A549 (cell line): ENCODE measurements around the gene RNF26.

Experiments used
- CTCF ChIP-seq: fragments of >200 bp; sonication (Bioruptor Twin); formaldehyde crosslinking; IDR thresholded peaks from 3 replicates; pipeline ENCODE4 v1.5.1; 2016
- EHMT2 ChIP-seq: fragments of 200-600 bp; sonication (generic); IDR thresholded peaks from 2 replicates; pipeline ENCODE4 v1.6.1; 2016; ENCODE audit warnings: antibody characterized with exemption, low read depth, mild to moderate bottlenecking, moderate library complexity
- HEYL ChIP-seq: fragments of 250-450 bp; sonication (Bioruptor Pico); IDR thresholded peaks from 2 replicates; pipeline ENCODE4 v1.8.0; 2021; ENCODE audit warnings: mild to moderate bottlenecking, moderate library complexity
- JUNB ChIP-seq: fragments of >200 bp; sonication (Bioruptor Twin); formaldehyde crosslinking; IDR thresholded peaks from 2 replicates; pipeline ENCODE4 v1.6.1; 2016
- PHF8 ChIP-seq: fragments of 200-600 bp; sonication (generic); IDR thresholded peaks from 2 replicates; pipeline ENCODE4 v1.6.1; 2016; ENCODE audit warnings: low read depth, mild to moderate bottlenecking, antibody characterized with exemption, moderate library complexity, borderline replicate concordance
- POLR2A ChIP-seq: IDR thresholded peaks from 2 replicates; pipeline ENCODE4 v1.6.1; 2012; ENCODE audit warnings: mild to moderate bottlenecking, low read length
- ZC3H11A ChIP-seq: fragments of 450-650 bp; IDR thresholded peaks from 2 replicates; pipeline ENCODE4 v1.6.1; 2014; ENCODE audit warnings: antibody characterized with exemption, mild to moderate bottlenecking

GRCh38 chr11:119359365-119360214 lies 25.3 kb downstream of the RNF26 start:
- no peak for TF ChIP-seq CTCF
- no peak for TF ChIP-seq JUNB
- no peak for TF ChIP-seq ZC3H11A
- TF ChIP-seq HEYL (CRISPR knock-in tag): no peak
- TF ChIP-seq POLR2A: no peak
- TF ChIP-seq PHF8: no peak
- no peak for TF ChIP-seq EHMT2
